Muscle of arm (tissue), 12 donors: ENCODE measurements around the gene DNAH1. TPM values are rescaled to one million over a fixed set of nuclear protein-coding genes. Genes with fewer than 3 reads are reported as not detected.

ENCODE experiments used
- DNase-seq: peaks from one replicate; pipeline ENCODE4 v3.0.0-alpha.2; 2013
- polyA plus RNA-seq, 12 donors: library from polyadenylated mRNA; unstranded; fragments of 120-200 nt; gene quantifications; one replicate each; pipeline ENCODE4 v1.2.1, GENCODE V29; 2013; ENCODE audit not compliant: insufficient read length in 12 of 12

The DNAH1 gene
- polyA plus RNA-seq, 12 donors, result 2.9 to 25.1 (median 4.3) TPM; not detected in 1

DNA sequence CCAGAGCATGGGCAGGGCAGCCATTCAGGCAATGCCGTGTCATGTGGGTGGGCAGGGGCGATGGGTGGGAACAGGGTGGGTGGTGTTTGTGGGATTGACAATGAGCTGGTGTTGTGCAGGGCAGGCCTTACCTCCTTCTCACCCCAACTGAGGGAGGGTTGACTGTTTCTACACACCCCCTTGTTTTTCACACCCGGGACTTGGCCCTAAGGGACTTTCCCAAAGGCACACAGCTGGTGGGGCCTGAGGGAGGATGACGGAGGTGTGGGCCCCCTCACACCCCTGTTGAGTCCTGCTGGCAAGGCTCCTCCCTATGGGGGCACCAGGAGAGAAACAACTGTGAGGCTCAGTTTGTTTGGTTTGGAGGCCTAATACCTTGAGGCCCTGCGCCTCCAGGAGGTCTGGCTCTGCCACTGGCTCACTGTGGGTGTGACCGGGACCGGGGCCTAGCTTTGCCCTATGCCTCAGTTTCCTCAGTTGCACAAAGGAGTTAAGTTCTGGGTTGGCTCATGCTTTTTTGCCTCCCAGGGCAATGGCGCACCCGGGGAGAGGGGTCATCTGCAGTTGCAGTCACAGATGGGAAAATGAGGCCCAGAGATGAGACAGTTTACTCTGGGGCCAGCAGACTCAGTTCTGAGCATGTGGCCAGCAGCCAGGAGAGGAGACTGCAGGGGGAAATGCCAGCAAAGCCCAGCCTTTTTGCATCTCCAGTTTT, 5.1 kb upstream of the DNAH1 start:
- DNase-seq, result no peak

DNA sequence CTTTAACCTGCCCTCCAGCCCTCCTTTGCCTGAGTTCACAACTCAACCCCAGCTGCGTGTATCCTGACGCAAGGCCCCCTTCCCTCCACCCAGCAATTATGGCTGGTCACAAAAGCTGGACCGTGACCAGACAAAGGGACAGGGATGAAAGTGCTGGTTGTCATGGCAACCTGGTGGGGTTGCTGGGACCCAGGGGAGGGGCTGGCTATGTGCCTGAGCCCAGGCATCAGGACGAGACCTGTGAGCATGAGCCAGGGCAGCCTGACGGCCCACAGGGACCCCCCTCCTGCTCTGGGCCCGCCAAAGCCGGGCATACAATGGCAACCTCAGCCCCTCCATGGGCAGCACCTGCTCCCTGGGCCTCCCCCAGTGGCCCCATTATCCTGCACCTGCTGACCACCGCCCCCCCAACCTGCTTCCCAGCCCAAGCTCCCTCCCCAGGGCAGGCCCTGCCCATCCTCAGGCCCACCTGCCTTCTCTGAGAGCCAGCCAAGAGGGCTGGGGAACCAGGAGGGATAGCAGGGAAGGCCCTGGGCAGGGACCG, 4.5 kb upstream of the DNAH1 start:
- DNase-seq, result no peak

DNA sequence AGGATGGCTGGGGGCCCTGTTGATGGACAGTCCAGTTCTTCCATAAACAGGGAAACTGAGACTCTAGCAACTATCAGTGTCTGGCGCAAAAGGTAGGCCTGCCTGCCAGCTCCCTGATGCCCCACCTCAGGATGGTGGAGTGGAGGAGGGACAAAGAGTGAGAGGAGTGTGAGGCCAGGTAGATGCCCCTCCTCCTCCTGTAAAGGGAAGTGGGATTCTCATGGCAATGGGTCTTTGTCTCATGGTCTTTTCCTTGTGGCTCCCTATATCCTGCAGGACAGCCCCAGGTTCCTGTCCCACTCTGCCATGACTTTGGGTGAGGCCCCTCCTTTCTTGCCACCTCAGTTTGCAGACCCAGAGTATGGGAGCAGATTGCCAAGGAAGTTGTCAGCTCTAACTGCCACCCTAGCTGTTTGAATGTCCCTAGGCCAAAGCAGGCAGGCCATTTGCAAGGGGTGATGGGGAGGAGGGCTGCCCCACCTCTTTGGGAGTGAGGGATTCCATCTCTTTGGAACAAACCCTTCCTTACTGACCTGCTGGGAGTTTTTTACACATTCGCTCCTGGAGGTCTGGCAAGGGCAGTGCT, 2.8 kb upstream of the DNAH1 start:
- no peak for DNase-seq

DNA sequence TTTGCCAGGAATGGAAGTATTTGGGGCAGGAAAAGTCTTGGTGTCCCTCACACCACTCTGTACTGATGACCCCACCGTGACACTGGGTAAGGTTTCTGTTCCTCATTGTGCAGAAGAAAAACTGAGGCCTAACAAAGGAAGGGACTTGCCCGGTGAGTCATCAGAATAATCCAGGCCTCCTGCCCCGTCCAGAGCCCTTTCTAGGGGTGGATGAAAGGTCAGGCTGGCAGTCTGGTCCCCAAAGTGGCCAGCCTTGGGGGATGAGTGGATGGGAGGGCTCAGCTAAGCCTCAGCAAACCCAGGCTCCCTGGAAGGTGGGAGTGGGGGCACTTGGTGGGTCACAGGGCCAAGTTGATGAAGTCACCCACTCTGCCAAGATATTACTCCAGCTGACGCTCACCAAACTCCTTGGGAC, 2.3 kb upstream of the DNAH1 start:
- no peak for DNase-seq

DNA sequence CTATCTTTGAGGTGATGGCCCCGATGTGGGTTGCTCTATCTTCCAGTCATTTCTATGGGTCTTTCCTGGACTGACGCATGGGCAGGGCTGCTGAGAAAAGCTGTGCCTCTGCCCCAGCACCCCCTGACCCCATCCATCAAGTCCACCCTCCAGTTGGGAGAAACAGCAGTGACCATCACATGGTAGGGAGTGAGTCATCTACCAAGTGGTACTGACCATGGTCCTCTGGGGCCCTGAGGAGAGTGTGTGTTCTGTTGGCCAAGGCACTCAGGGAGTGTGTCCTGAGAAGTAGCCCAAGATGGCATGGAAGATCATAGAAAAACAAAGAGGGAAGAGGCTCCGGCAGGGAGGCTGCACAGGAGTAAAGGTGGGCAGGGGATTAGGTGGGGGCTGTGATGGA, 1.6 kb upstream of the DNAH1 start:
- DNase-seq, result no peak

DNA sequence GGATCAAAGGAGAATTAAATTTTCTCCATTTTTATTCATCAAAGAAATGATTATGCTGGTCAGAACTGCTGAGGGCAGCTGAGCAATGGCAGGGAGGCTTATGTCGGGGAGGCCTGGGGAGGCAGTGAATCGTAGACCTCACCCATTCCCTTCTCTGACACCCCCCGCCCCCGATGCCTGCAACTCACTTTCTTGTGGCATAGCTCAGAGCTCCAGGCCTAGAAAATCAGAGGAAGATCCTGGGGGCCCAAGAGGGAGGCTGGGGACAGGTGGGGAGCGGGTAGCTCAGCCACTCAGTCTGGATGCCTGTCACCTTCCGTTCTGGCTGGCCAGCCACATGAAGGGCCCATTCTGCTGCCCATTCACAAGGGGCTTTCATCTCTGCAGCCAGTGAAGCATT, 1.1 kb upstream of the DNAH1 start:
- no peak for DNase-seq

DNA sequence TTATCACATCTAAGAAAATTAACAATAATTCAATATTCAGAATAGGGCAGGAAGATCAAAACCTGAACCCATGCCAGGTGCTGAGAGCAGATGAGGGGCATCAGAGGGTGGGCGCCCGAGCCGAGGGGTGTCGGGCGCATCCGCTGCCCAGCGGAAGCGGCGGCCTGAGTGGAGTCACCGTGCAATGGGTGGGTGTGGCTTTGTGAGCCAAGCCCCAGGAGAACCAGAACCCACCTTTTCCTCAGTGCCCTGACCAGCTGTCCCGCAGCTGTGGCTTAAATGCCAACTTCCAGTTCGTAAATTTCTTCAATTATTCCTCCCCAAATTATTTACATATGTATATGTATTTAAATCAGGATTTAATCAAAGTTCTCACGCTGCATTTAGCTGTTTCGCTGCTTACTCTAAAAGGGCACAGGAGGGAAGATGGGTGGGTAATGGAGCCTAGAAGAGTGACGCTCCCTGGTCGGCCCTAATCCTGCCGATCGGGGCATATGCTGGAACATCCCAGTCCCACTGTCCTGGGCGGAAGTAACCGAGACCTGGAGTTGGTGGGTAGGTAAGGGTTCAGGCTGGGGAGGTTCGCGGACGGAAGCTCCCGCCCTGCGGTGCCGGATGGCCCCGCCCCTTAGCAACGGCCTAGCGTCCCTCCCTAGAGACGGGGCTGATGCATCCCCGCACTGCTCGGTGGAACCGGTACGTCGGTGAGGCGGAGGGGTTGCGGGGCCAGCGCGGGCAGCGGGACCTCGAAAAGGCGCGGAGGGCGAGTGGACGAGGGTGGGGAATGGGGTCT, 1.3 kb downstream of the DNAH1 start:
- peak; percentile 38 for DNase-seq

DNA sequence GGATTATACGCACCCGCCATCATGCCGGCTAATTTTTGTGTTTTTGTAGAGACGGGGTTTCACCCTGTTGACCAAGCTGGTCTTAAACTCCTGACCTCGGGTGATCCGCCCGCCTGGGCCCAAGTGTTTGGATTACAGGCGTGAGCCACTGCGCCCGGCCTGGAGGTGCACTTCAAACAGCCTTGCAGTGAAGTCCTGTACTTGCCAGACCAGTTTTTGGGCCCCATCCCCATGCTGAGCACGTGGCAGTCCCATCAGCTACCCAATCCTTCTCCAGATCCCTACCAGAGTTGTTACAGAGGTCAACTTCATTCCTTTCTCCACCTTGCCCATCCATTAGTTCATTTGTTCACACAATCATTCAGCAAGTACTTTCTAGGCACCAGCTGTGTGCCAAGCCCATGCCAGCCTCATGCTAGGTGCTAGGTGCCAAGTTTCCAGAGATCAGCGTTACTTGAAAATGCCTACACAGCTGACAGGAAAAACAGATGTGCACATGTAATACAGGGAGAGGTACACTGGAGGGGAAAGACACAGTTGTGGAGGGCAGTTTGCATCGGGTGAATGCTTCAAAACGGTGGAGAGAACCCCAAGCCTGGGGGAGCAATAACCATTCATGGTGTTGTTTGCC, 2.2 kb downstream of the DNAH1 start:
- peak; percentile 39 for DNase-seq

DNA sequence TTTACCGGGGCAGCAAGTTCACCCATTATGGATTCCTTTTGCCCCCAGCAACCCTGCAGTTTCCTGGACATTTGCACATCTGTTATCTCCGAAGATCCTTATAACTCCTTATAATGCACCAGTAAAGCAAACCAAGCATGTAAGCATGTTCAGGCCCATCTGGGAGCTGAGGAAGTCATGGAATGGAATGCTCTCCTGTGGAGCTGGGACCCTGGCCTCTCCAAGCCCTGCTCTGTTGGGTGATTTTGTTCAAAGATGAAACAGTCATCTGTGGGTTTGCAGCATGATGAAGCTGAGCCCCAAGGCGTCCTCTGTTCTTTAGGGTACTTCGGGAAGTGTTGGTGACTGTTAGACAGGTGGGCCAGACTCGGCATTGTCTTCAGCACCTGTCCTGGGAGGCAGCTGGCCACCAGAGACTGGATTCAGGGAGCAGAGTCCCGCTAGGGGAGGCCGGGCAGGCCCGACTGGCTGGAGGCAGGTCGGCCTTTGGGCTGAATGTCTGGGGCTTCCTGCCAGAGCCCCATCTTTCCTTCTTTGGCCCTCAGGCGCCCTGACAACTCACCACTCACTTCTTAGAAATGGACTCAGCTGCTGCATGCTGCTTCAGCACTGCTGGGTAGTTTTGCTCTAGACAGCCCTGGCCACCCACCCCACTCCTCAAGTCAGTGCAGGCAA, 3.9 kb downstream of the DNAH1 start:
- DNase-seq, result no peak

DNA sequence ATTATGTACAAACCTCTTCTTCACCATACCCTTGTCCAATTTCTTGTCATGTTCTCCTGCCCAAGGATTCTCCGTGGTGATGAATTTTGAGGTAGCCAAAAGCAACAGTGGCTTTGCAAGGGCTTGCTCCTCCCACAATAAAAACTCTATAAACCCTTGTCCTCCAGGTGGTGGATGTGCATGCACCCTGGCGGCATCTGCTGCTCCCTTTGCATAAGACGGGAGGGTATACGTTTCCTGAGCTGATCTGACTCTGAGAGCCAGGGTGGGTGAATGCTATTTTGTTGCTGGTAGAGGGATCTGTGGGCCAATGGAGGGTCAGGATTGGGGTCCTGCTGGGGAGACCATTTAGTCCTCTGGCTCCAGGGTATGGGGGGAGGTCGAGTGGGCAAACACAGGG, 5.4 kb downstream of the DNAH1 start:
- DNase-seq, result no peak

DNA sequence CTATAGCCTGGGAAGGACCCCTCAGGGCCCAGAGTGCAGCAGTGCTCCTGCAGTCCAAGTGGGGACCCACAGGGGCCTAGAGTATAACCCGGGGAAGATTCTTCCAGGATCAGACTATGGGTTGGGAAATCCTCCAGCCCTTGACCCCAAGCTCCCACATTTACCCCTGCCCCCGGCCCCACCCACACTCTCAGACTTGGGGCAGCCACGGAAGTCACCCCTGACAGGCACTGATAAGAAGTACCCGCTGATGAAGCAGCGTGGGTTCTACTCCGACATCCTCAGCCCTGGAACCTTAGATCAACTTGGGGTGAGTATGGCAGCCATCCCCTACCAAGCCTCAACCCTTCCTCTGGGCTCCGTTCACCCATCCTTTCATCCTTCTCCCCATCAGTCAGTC, 6.3 kb downstream of the DNAH1 start:
- DNase-seq, result no peak

DNA sequence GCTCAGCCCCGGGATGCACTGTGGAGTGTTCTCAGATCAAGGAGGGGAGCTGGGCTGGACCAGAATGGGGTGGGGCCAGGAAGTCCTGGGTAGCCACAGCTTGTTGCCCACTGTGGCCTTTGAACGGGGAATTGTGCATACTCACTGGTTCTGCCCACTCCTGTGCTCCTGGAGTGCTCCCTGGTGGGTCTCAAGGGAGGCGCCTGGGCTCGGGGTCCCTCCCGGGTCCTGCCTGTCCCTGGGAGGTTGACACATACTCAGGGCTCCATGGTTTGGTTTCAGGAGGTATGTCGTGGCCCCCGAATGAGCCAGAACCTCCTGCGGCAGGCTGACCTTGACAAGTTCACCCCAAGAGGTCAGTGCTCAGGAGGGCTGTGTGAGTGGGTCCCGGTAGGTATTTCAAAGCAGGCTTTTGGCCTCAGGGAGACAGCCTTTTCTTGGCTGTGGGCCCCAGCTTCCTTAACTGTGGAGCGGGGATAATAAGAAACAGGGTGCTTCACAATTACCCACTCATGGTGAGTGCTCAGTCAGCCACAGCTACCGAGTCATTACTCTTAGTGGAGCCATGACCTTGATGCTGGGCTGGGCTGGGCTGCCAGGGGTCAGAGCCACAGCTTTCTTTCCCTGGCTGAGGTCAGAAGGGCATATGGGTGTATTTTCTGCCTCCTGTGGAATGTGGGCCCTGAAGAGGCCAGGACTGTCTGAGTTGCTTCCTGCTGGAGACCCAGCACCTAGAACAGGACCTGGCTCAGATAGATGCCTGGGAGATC, 7.6 kb downstream of the DNAH1 start:
- DNase-seq, result no peak

DNA sequence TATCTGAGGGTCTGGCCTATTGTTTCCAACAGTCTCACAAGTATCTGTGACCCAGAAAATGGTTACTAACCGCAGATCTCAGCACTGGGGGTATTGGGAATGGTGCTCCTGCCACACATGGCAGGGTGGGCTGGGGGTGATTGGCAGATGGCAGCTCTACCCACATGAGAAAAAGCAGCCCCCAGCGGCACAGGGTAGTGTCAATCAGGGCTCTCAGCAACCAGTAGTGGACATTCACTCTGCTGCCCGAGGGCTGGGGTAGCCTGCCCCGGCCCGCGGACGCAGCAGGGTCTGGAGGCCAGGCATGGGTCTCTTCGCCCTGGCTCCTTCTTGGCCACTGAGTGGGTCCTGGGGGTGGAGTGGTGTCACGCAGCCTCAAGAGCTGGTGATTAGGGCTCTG, 8.6 kb downstream of the DNAH1 start:
- no peak for DNase-seq

DNA sequence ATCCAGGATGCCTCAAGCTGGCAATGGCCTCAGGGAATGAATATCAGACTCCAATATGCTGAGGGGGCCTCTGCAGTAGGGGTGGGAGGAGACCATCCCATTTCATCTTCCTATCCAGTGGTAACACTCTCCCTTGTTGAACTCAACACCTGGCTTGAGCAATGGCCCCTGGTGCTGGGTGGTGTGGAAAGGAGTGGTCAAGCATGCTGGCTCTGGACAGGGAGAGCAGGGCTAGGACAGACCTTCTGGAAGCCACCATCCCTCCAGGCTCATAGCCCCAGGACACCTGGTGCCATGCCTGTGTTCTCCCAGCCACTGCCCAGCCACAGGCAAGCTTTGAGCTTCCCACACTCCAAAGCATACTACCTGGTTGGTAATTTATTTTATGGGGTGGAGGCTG, 9.6 kb downstream of the DNAH1 start:
- no peak for DNase-seq

DNA sequence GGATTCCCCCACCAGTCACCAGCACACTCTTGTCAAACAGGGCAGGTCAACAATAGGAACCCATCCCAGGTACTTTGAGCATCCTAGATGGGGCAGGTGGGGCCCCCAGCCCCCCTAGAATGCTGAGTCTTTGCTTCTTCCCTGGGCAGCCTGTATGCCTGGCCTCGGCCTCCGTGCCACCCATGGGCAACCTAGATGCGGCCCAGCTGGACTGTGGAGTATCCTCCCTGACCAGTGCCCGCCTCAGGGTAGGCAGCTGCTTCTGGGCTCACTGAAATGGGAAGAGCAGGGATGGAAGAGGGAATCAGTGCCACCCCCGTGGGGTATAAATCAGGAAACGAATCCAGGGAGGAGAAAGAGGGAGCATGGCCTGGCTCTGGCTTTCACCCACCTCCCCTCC, 10.9 kb downstream of the DNAH1 start:
- no peak for DNase-seq

DNA sequence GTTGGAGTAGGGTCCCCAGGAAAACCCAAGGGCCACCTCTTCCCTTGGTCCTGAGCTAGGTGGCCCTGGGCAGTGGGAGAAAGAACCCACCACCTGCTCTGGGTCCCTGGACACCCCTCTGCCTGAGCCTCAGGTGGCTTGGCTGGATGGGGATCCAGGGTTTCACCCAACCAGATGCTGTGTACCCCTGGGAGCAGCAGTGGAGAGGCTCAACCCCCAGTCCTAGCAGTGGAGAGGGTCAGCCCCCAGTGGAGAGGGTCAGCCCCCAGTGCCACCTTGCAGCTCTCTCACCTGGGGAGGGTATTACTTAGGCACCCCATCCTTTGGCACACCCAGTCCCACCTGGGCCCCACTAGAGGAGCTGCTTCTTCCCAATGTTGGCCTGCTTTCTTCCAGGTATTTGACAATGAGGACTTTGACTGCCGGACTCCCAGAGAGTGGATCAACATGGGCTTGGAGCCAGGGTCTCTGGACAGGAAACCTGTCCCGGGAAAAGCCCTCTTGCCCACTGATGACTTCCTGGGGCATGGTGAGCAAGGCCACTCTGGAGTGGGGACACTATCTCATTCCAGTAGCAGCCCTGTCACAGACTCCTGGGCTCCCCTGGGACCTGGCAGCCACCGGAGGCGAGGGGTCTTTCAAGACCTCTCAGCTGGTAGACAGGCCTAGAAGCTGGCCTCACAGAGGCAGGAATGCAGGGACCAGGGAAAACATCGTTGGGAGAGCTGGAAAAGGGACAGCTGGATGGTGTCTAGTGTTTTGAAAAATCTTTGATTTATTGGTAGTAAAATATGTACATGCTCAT, 11.6 kb downstream of the DNAH1 start:
- no peak for DNase-seq

DNA sequence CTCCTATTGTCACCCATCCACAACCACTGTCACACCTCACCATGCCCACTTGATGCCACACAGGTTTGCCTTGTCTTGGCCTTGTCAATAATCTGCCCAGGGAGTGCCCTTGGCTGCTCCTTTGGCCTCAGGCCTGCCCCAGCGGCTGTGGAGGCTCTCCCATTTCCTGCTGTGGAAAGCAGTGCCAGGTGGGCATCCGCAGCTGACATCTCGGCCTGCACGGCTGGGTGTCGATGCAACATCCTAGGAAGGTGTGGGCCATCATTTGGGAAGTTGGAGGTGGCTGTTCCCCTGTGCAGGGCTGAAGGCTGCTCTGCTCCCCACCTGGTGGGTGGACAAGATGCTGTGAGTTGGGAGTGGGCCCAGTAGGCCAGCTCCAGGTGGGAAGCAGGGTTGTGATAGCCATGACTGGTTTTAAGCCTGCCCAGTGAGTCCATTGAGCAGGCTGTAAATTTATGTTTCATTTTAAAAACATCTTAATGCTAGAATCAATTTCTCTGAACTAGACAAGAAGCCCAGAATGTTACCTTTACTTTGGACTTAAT, 12.5 kb downstream of the DNAH1 start:
- DNase-seq, result no peak

DNA sequence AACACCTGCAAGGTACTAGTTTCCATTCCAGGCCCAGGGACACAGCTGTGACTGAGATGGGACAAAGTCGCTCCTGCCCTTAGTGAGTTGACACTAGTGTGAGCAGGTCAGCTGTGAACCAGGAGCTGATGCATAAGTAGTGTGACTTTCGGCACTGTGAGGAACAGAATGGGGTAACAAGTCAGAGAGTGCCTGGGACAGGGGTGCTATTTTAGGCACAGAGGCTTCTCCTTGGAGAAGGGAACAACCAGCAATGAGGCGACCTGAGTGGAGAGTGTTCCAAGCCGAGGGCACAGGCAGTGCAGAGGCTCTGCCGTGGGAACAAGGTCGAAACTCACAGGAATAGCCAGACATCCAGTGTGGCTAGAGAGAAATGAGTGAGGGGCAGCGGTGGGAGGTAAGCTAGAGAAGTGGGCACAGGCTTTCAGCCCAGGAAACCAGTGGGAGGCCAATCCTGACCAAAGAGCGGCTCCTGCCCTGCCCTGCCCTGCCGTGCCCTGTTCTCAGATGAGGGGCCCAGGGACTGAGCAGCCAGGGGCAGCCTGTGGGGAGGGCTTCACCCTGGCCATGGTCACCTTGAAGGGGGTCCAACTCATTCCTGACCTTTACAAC, 14.2 kb downstream of the DNAH1 start:
- no peak for DNase-seq

DNA sequence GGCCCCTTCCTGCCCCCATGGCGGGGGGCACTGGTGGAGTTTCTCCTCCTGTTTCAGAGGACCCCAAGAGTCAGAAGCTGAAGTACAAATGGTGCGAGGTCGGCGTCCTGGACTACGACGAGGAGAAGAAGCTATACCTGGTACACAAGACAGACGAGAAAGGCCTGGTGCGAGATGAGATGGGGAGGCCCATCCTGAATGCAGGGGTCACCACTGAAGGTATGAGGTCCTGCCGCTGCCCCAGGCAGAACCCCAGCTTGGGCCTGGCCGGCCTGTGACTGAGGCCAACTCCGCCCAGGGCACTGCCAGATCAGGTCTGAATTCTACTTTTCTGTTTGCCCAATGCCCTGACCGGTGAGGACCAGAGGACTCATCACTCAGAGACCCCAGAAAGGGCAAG, 15.0 kb downstream of the DNAH1 start:
- DNase-seq, result no peak
